HG02884 (cell line): Measurements from ENCODE around the gene UROC1.

Experiments used
- ATAC-seq: cut with Tn5 transposase; IDR thresholded peaks from one replicate; pipeline ENCODE4 v1.9.1; 2021; ENCODE audit warnings: mild to moderate bottlenecking, moderate library complexity; ENCODE audit not compliant: unreplicated experiment

UROC1 gene

DNA sequence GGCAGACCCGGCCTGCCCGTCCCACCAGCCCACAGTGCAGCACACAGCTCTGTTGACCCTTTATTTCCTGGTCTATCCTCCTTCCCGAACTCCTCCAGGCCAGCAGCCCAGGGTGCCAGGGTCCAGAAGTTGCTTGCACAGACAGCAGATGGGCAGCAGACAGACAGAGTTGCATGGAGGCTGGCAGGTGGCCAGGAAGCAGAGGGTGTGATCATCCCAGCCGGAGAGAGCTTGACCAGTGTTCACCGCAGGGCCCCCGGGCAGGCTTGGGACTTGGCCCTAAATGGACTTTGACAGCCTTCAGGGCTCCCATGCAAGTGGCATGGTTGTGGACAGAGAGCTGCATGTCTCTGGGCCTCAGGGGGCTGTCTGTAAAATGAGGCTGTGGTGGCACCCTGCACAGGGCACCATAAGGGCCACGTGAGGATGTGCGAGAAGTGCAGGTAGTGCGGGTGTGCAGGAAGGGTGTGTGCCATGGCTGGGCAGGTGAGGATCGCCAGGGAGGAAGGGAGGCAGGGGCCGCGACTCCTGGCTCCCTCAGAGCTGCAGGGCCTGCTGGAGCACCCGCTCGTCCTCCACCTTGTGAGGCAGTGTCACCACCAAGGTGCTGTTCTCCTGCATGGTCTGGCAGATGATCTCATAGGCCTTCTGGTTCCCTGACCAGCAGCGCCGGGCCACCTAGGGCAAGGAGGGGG is 35.6 kb downstream of the UROC1 start:
- no peak for ATAC-seq

DNA sequence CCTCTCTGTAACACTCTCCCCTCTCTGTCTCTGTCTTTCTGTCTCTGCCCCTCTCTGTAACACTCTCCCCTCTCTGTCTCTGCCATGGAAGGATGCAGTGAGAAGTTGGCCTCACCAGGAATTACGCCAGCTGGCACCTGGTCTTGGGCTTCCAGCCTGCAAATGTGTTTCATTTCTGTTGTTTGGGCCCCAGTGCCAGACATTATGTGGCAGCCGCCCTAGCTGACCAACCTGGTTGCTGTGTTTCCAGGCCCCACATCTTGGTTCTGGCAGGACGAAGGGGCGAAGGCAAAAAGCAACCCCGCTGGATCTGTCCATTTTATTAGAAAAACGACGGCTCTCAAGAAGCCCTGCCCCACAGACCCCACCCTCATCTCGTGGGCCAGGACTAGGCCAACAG is 36.7 kb downstream of the UROC1 start:
- no peak for ATAC-seq

DNA sequence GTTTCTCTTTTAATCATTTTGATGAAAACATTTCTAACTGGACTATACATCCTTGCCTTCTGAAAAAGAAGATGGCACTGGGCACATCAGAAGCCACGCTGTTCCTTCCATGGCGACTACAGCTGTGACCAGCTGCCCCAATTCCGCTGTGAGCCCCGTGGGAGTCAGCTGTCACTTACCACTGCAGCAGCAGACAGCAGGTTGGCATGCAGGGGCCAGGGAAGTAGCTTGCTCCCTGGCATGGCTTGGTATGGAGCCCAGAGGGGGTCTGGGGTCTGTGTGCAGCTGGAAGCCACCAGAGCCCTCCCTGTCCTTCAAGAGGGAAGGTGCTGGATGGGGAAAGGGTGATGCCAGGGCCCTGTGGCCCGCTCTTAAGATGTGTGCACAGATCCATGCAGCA is 37.4 kb downstream of the UROC1 start:
- ATAC-seq = no peak

DNA sequence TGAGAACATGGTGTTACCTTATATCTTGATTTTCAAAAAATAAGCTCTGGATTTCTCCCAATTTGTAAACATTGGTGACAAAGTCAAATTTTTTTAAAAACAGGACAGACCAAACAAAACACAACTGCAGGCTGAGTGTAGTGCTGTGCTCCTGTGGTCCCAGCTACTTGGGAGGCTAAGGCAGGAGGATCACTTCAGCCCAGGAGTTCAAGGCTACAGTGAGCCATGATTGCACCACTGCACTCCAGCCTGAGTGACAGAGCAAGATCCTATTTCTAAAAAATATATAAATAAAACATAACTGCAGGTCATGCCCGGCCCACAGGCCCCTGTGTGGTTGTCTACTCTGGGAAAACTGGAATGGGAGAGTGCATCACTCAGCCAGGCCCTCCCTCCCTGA is 37.9 kb downstream of the UROC1 start:
- no peak for ATAC-seq

DNA sequence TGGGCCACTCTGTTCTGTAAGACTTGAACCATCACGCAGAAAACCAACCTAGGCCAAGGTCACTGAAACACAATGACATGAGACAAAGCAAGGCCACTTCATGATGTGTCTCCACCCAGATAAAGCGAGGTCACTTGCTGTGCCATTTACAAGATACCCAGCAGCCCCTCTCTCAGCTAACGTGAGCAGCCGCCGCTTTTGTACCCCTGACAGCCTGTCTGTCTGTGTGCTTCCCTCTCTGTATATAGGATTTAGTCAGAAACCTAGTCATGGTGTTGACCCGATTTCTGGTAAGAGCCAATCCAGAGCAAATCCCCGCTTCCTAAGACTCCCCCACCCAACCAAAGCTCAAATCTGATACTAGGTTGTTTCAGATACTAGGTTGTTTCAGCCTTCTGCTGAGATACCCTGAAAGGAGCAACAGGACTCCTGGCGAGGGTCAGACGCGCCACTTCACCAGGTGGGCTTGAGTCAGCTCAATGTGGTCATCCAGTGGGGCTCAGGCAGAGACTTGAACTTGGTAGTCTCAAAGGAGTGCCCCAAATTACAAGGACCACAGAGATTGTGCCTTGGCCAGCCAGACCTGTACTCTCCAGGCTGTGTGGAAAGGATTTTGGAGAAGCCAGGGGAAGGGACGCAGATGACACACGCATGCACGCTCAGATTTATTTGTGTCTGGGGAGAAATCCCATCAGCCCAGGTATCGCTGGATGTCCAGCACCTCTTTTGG is 38.8 kb downstream of the UROC1 start:
- no peak for ATAC-seq

DNA sequence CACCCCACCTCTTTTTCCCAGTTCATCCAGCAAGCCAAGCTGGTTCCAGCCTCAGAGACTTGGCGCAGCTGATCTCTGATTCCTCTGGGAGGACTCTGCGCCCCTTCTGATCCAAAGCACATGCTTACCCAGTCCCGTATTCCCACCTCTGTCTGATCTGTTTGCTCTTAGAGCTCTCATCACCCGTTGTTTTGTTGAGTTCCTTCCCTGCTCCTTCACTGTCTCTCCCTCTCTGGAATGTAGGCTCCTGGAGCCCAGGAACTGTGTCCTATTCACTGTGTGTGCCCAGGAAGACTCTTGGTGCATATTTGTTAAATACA is 40.6 kb downstream of the UROC1 start:
- ATAC-seq = no peak

DNA sequence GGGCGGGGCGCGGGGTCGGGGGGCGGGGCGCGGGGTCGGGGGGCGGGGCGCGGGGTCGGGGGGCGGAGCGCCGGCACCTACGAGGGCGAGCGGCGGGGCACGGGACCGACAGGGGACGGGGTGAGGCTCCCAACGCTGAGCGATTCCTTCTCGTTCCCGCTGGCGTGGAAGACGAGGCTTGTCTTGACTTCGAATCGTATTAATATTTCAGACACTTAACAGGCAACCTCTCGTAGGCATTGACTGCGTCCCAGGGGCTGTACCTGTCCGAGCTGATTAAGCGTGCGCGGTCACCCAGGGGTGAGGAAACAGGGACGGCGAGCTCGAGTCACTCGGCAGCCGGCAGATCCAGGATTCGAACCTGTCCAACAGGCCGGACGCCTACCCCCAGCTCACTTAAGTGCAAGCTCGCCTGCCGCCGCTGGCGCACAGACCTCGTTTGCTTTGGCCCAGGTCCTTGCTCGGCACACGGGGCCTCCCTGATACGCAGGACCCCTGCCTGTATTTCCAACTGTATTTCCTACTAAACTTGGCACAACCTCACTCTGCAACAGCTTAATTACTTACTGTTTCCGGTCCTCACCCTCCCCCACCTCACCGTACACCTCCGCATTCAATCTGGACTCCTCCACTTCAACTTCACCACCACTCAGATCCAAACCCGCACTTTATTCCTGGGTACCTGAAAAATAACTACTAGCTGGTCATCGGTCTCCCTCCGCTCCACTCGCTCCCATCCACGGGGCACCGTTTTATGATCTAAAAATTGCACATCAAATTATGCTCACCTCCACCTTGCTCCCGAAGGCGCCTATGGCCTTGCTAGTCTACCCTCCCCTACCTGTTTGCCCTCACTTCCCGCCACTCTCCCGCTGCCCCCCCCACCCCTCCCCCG is 41.2 kb downstream of the UROC1 start:
- peak; percentile 20 for ATAC-seq

DNA sequence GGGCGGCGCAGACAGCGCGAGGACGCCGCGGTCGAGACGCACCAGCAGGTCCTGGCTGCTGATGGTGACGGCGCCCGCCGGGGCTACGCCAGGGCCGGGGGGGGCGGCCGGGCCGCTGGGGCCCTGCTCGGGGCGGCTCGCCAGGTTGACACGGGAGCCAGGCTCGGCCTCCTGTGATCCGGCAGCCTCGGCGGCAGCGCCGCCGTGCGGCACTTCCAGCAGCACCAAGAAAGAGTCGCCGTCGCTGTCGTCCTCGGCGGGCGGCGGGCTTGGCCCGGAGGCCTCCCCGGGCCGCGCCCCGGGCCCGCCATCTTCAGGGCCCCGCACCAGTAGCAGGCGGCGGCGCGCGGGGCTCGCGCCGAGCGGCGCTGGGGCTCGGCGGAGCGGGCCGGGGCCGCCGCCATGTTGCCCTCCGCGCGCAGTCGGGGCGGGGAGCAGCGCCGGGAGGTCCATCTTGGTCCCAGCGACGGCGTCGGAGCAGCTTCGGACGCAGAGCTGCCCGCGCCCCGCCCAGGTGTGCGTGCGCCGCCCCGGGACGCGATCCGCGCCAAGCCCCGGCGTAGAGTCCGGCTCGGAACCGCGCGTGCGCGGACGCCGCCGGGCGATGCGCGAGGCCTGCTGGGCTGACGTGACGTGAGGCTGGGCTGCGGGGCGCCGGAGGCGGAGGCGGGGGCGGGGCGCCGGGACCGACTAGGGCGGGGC is 42.0 kb downstream of the UROC1 start, which contains the start of gene ZXDC:
Gene ZXDC (minus strand): TSS at position 479 of the 702 bp plus-strand sequence. CDS start 26 bp downstream, at position 453.
- peak; percentile 75 for ATAC-seq

DNA sequence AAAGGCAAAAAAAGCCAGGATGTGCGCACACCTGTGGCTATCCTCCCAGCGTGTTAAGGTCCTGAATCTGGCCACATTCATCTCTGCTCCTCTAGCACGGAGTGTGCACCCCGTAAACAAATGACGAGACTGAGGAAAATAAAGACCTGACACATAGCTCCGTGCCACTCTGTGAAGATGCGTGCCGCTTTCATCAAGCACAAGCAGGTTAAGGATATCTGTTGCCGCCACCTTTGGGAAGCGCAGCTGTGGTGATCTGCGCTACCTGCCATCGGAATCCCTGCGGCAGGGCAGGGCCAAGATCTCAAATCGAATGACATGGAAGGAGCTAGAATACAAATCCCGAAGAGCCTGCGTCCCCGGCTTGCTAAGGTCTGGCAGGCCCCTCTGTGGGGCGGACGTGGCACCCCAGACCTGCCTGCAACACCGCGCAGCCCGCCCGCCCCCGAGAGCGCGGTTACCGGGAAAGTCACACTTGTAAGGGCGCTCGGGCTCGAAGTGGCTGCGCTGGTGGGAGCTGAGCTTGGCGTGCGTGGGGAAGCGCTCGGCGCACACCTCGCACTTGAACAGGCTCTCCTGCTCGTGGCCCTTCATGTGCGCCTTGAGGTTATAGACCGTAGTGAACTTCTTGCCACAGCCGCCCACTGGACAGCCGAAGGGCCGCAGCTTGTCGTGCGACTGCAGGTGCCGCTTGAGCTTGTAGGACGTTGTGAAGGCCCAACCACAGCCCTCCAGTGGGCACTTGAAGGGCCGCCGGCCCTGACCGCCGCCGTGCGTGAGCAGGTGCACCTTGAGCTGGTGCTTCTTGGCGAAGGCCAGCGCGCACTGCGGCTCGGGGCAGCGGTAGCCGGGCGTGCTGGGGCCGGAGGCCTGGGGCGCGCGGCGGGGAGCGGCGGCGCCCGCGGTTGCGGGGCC is 42.8 kb downstream of the UROC1 start:
- peak; percentile 26 for ATAC-seq

DNA sequence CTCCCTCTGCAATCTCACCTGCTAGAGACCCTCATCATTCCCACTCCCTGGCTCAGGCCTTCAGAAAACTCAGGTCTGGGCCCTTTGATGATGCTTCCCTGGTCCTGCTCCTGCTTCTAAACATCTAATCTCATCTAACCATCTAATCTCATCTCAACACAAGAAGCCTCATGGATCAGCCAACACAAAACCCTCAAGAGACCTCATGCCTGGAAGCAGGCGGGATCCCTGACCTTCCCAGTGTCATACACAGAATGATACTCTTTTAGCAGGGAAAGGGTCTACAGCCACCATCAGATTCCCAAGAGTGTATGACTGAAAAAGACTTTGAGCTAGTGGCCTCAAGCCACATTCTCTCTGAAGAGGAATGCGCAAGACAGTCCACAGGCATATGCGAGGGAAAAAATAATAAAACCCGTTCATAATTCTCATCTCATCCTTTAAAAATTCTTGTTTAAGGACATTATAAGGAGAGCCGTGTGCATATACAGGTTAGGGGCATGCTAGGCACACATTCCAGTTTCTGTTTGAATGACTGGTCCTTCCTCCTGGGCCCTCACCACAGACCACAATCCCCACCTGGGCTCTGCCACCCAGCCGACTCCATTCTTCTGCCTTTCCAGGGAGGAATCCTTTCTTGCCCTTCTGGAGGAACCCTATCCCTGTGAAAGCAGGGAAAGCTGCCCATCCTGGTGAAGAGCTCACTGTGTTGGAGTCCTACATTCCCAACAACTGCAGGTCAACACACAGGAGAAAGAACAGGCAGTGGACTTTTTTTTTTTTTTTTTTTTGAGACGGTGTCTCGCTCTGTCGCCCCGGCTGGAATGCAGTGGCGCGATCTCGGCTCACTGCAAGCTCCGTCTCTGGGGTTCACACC is 44.0 kb downstream of the UROC1 start:
- no peak for ATAC-seq

DNA sequence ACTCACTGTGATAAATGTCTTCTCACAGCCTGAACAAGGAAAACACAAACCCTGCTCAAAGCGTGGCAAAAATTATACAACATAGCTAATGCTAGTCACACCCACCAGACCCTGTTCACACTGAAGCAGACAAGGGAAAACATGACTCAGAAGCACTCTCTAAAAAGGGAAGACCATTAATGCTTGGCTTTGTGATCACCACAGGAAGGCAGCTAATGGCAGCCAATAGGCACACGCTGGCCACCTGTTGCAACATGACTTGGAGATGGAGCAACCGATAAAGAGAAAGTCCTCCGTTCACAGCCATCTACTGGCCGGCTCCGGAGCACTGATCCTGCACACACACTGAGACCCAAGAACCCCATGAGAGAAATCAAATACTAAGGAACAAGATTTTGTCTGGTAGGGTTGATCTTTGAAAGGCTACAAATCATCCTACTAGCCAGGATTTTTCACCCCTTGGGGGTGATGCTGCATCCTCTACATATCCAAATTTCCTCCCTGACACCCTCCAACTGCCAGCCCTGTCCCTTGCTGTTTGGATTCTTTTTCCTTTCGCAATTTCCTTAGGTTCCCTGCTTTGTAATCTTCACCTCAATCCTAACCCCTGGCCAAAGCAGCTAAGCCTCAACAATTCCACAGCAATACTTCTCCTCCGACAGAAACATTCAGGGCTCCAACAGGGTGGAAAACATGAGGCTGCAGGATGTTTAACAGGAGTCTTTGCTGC is 45.1 kb downstream of the UROC1 start:
- no peak for ATAC-seq

DNA sequence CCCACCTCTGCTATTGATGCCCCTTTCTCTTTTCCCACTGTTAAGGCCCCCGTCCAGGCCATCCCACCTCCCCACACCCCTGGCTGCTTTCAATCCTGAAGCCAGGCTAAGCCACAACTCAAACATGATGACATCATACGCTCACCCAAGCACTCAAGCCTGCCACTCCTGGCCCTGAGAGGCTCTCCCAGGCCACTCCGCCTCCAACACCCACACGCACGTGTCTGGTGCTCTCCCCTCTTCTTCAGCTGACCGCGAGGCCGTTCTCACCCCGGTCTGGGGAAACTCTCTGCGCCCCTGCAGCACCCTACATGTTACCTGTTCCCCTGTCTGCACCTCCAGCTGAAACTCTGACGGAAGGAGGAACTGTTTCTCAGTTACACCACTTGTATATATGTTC is 48.1 kb downstream of the UROC1 start:
- ATAC-seq = no peak

DNA sequence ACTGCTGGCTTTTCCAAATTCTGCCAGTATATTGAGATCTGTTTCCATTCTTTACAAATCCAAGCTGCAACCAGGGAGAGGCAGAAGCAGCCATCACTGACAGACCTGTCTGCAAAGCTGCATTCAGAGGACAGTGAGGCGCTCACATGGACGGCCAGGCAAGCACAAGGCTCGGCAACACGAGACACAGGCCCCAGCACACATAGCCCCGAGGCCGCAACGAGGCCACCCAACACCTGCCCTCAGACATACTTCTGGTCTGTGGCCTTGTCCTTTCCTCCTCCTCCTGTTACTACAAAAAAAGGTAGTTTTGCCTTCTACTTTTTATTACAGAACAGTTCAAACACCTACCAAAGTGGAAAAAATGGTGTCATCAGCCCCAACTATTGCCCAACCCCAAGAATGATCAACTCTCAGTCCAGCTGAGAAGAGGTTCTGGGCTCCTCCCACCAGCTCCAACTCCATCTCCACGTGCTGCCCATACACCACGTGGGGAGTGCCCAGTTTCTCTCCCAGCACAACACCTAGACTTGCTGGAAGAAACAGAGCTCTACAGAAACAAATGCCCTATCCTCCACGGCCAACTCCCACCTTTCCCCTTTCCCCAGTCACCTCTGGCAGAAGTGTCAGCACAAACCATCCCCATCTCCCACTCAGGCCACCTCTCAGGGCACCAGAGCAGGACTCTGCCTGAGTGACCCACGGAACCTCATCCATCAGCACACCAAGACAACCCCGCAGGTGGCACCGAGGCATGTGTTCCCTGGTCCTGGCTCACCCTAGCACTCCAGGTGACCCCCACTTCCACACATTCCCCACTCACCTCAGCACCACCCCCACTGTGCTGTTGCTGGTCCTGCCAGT is 49.3 kb downstream of the UROC1 start:
- no peak for ATAC-seq

DNA sequence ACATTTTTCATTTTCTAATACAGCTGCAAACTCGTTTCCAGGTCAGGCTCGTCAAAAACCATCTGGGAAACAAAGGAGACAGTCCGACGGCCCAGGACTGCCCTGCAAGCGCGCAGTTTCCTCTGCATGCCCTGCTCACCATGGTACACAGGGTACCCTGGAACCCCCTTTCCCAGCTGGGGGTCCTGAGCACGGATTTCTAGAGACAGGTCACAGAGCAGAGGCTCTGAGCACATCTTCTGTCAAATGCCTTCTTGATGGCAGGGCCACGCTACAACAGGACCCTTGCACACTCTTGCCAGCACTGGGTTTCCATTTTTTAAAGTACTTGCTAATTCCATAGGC is 50.0 kb downstream of the UROC1 start:
- ATAC-seq = no peak

DNA sequence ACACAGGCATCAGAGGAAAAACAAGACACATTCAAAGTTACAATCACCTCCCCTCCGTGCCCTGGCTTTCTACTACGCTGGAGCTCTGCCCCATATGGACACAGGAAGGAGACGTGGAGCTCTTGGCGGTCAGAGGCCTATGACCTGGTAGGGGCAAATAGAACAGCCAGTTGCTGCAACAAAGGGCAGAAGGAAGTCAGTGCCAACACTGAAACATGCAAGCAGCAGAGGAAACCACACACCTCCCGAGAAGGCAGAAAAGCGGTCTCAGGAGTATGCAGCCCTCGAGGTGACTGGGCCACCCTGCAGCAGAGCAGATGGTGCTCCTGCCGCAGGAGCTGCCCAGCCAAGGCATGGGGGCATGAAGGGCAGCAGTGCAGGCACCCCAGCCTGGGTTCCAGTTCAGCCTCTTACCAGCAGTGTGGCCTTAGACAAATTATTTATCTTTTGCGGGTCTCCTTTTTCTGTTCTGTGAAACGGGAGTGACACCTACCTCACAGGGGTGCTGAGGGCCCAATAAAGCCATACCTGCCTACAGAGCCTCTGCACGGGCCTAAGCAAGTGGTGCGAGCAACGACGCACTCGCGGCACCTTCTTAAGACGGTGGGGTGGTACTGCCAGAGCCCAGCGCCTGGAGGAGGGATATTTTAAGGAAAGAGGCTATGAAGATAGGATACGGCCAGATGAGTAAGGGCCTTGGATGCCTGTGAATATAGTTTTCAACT is 50.5 kb downstream of the UROC1 start:
- no peak for ATAC-seq

DNA sequence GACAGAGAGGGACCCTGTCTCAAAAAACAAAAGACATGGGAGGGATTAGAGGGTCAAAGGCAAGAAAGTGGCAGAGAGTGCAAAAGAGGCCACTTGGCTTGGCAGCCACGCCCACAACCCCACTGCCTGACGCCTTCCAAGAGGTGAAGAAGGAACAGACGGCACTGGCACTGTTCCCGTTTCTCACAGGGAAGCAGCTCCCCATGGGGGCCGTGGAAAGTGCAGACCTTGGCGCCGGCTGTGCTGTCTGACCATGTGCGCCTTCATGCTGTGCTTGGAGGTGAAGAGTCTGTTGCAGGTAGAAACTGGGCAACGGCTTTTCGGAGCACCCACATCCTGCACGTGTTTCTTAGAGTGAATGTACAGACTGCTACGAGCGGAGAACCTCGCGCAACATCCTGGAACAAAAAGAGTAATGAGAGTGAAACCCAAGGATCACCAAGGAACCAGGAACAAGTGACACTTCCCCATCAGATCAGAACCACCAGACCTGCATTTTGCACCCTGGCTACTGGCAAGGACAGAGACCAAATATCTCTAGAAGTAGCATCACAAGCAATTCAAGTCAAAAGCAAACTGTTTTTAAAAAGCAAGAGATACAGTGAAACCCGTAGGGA is 51.5 kb downstream of the UROC1 start:
- no peak for ATAC-seq
